Measurements from ENCODE around the gene ZC3H18. TPM values are rescaled to one million over a fixed set of nuclear protein-coding genes. Genes with fewer than 3 reads are reported as not detected.
"Not testable (repeated sequence)": the region's sequence is repeated elsewhere in the genome, so short reads cannot be mapped to it uniquely, and the experiment has no call there.

Gene ZC3H18
- total RNA-seq, 4 donors from 2014 or later: 19.7 to 52.2 (median 28.1) TPM

- TF ChIP-seq EP300 (IDR thresholded peaks at IDR 0.05) (no peak), POLR2A (IDR thresholded peaks at IDR 0.05) (no peak), CTCF (IDR thresholded peaks at IDR 0.05) (no peak)
- peaks cover 0 to 95% (median 0%) of the 10 kb centered on the region in 3 donors for H3K36me3 ChIP-seq
- no peaks in the 10 kb centered on the region for H3K9me3 ChIP-seq
- no peak overlapping the region for H3K27ac ChIP-seq
- H3K27me3 ChIP-seq: no peaks in the 10 kb centered on the region
- no peak overlapping the region for H3K4me3 ChIP-seq
- WGBS, 2 donors: 75% methylated on average over 6 of the region's 6 CpGs
- no peak for DNase-seq (ENCODE audit: low spot score in 2 of 2)
- no peaks in the 10 kb centered on the region for H3K4me1 ChIP-seq
These were observed 37.9 kb downstream of the ZC3H18 start for GRCh38 chr16:88608076-88608475.

- not testable (repeated sequence) for H3K27ac ChIP-seq; H3K9me3 ChIP-seq; H3K4me1 ChIP-seq; H3K4me3 ChIP-seq; DNase-seq (ENCODE audit: low spot score in 2 of 2); H3K27me3 ChIP-seq
- H3K36me3 ChIP-seq: peaks cover 0 to 88% (median 0%) of the 10 kb centered on the region in 3 donors
- 95% methylated on average over 8 of the region's 8 CpGs for WGBS, 2 donors
These were observed 39.2 kb downstream of the ZC3H18 start for GRCh38 chr16:88609426-88609825.

GRCh38 chr16:88610080-88610479 is 39.9 kb downstream of the ZC3H18 start:
- WGBS, 2 donors: 86 to 100% methylated on average over 1 to 6 of the region's 6 CpGs
- TF ChIP-seq CTCF (IDR thresholded peaks at IDR 0.05): no peak
- no peak for TF ChIP-seq POLR2A (IDR thresholded peaks at IDR 0.05)
- no peak for TF ChIP-seq EP300 (IDR thresholded peaks at IDR 0.05)
- no peak for DNase-seq (ENCODE audit: low spot score in 2 of 2)
- no peaks in the 10 kb centered on the region for H3K27me3 ChIP-seq
- peaks cover 0 to 81% (median 0%) of the 10 kb centered on the region in 3 donors for H3K36me3 ChIP-seq
- H3K4me3 ChIP-seq: no peak overlapping the region
- peaks cover 0 to 14% (median 0%) of the 10 kb centered on the region in 4 donors for H3K4me1 ChIP-seq
- no peaks in the 10 kb centered on the region for H3K9me3 ChIP-seq
- H3K27ac ChIP-seq: no peak overlapping the region

GRCh38 chr16:88610909-88611812 is 41.0 kb downstream of the ZC3H18 start:
- DNase-seq (ENCODE audit: low spot score in 2 of 2): no peak
- Histone ChIP-seq H3K27ac (no peak overlapping the region), H3K36me3 (peaks cover 0 to 77% (median 0%) of the 10 kb centered on the region in 3 donors), H3K4me3 (no peak overlapping the region), H3K9me3 (no peaks in the 10 kb centered on the region), H3K27me3 (no peaks in the 10 kb centered on the region), H3K4me1 (peaks cover 0 to 24% (median 0%) of the 10 kb centered on the region in 4 donors)
- TF ChIP-seq POLR2A (IDR thresholded peaks at IDR 0.05) (no peak), EP300 (IDR thresholded peaks at IDR 0.05) (no peak), CTCF (IDR thresholded peaks at IDR 0.05) (no peak)
- WGBS, 2 donors: 74 to 77% methylated on average over 47 to 49 of the region's 49 CpGs

GRCh38 chr16:88613293-88613692 is 43.1 kb downstream of the ZC3H18 start:
- Histone ChIP-seq H3K27me3 (no peaks in the 10 kb centered on the region), H3K9me3 (no peaks in the 10 kb centered on the region), H3K4me1 (peaks cover 0 to 26% (median 0%) of the 10 kb centered on the region in 4 donors), H3K4me3 (no peak overlapping the region), H3K27ac (no peak overlapping the region), H3K36me3 (peaks cover 0 to 65% (median 0%) of the 10 kb centered on the region in 3 donors)
- WGBS, 2 donors: 87 to 91% methylated on average over 10 of the region's 10 CpGs
- DNase-seq (ENCODE audit: low spot score in 2 of 2): no peak
- no peak for TF ChIP-seq POLR2A (IDR thresholded peaks at IDR 0.05)
- no peak for TF ChIP-seq EP300 (IDR thresholded peaks at IDR 0.05)
- TF ChIP-seq CTCF (IDR thresholded peaks at IDR 0.05): no peak
